Mesenchymal stem cell (in vitro differentiated cells and primary cell): ENCODE data around the gene INTS6L.

Source experiments
- DNase-seq: peaks from one replicate; pipeline ENCODE4 v3.0.0-alpha.2; 2013
- H2AFZ ChIP-seq: one replicate; pipeline ENCODE4 v1.6.1; 2013; ENCODE audit warnings: low read depth, mild to moderate bottlenecking, control low read depth, inconsistent platforms, low read length, moderate library complexity
- H2AK5ac ChIP-seq: 2 replicates; pipeline ENCODE4 v1.6.1; 2013; ENCODE audit warnings: low read length, moderate library complexity, mild to moderate bottlenecking, inconsistent platforms; ENCODE audit not compliant: severe bottlenecking
- H2BK120ac ChIP-seq: one replicate; pipeline ENCODE4 v1.6.1; 2013; ENCODE audit warnings: low read depth, mild to moderate bottlenecking, inconsistent platforms, low read length, moderate library complexity
- H2BK12ac ChIP-seq, 2 experiments: one replicate each; pipeline ENCODE4 v1.6.1; 2013; ENCODE audit warnings: inconsistent platforms in 2 of 2, low read length in 2 of 2, mild to moderate bottlenecking in 2 of 2, moderate library complexity in 2 of 2, control low read depth in 1 of 2
- H2BK15ac ChIP-seq: one replicate; pipeline ENCODE4 v1.6.1; 2013; ENCODE audit warnings: mild to moderate bottlenecking, low read depth, inconsistent platforms; ENCODE audit not compliant: poor library complexity, severe bottlenecking
- H2BK5ac ChIP-seq: 2 replicates; pipeline ENCODE4 v1.6.1; 2013; ENCODE audit warnings: low read depth, mild to moderate bottlenecking, low read length, control low read depth, inconsistent platforms; ENCODE audit not compliant: poor library complexity, severe bottlenecking
- H3K14ac ChIP-seq, 2 experiments: one replicate each; pipeline ENCODE4 v1.6.1; 2013; ENCODE audit warnings: inconsistent platforms in 2 of 2, low read length in 2 of 2, control low read depth in 1 of 2, mild to moderate bottlenecking in 1 of 2, moderate library complexity in 1 of 2
- H3K18ac ChIP-seq, 2 experiments: one replicate each; pipeline ENCODE4 v1.6.1; 2013; ENCODE audit warnings: inconsistent platforms in 2 of 2, low read length in 2 of 2, control low read depth in 1 of 2, low read depth in 1 of 2, mild to moderate bottlenecking in 1 of 2
- H3K23ac ChIP-seq, 2 experiments: one replicate each; pipeline ENCODE4 v1.6.1; 2013; ENCODE audit warnings: inconsistent platforms in 2 of 2, low read length in 2 of 2, mild to moderate bottlenecking in 2 of 2, moderate library complexity in 2 of 2, control low read depth in 1 of 2
- H3K27ac ChIP-seq: 2 replicates; pipeline ENCODE4 v1.5.1; 2013; ENCODE audit warnings: mild to moderate bottlenecking, moderate library complexity, low read length, control low read depth, inconsistent platforms; ENCODE audit not compliant: poor library complexity, severe bottlenecking
- H3K27me3 ChIP-seq, 2 experiments: 2 replicates each; pipeline versions ENCODE4 v1.6.1 to v1.7.0; 2013; ENCODE audit warnings: low read length in 2 of 2, mild to moderate bottlenecking in 2 of 2, moderate library complexity in 2 of 2, control low read depth in 1 of 2, inconsistent platforms in 1 of 2; ENCODE audit not compliant: control insufficient read depth in 1 of 2, insufficient read depth in 1 of 2
- H3K36me3 ChIP-seq, 2 experiments: 2 replicates each; pipeline versions ENCODE4 v1.6.1 to v1.7.0; 2013; ENCODE audit warnings: low read length in 2 of 2, control low read depth in 1 of 2, inconsistent platforms in 1 of 2, low read depth in 1 of 2, mild to moderate bottlenecking in 1 of 2; ENCODE audit not compliant: insufficient read depth in 2 of 2, control insufficient read depth in 1 of 2
- H3K4ac ChIP-seq, 2 experiments: one replicate each; pipeline ENCODE4 v1.6.1; 2013; ENCODE audit warnings: inconsistent platforms in 2 of 2, low read length in 2 of 2, mild to moderate bottlenecking in 2 of 2, moderate library complexity in 2 of 2, control low read depth in 1 of 2, low read depth in 1 of 2
- H3K4me1 ChIP-seq: 2 replicates; pipeline ENCODE4 v1.6.1; 2013; ENCODE audit warnings: low read depth, low read length, control low read depth; ENCODE audit not compliant: control insufficient read depth, insufficient read depth
- H3K4me2 ChIP-seq: 2 replicates; pipeline ENCODE4 v1.6.1; 2013; ENCODE audit warnings: low read length, mild to moderate bottlenecking, inconsistent platforms; ENCODE audit not compliant: poor library complexity, severe bottlenecking
- H3K4me3 ChIP-seq, 2 experiments: 2 replicates each; pipeline versions ENCODE4 v1.5.1 to v1.7.0; 2013; ENCODE audit warnings: low read length in 2 of 2, mild to moderate bottlenecking in 2 of 2, control low read depth in 1 of 2, low read depth in 1 of 2; ENCODE audit not compliant: insufficient read depth in 1 of 2
- H3K79me1 ChIP-seq: replicated peaks from 2 replicates; pipeline ENCODE4 v1.6.1; 2013; ENCODE audit warnings: mild to moderate bottlenecking, control low read depth, low read length, inconsistent platforms; ENCODE audit not compliant: poor library complexity, severe bottlenecking
- H3K9ac ChIP-seq: 2 replicates; pipeline ENCODE4 v1.7.0; 2013; ENCODE audit warnings: mild to moderate bottlenecking, low read length, moderate library complexity
- H3K9me3 ChIP-seq: 2 replicates; pipeline ENCODE4 v1.7.0; 2013; ENCODE audit warnings: mild to moderate bottlenecking, low read length; ENCODE audit not compliant: control insufficient read depth
- H4K8ac ChIP-seq: one replicate; pipeline ENCODE4 v1.6.1; 2013; ENCODE audit warnings: inconsistent platforms, mild to moderate bottlenecking, low read length, moderate library complexity
- H4K91ac ChIP-seq: one replicate; pipeline ENCODE4 v1.6.1; 2013; ENCODE audit warnings: mild to moderate bottlenecking, low read length, inconsistent platforms
- WGBS: methylation state at CpG from one replicate; pipeline ENCODE4 v1.1.7; 2013; ENCODE audit warnings: mixed read lengths; 5-methylcytosine and 5-hydroxymethylcytosine counted together

Gene INTS6L

GRCh38 chrX:135531813-135532212, 11.4 kb downstream of the INTS6L start:
- H2BK12ac ChIP-seq: no peak overlapping the region
- H3K18ac ChIP-seq: no peak overlapping the region
- H3K79me1 ChIP-seq: peaks cover 5% of the 10 kb centered on the region
- no peak overlapping the region for H3K4me3 ChIP-seq
- DNase-seq: no peak
- no peak overlapping the region for H3K14ac ChIP-seq
- H3K9ac ChIP-seq: no peak overlapping the region
- 100% methylated on average over 1 of the region's 1 CpG for WGBS
- H2BK120ac ChIP-seq: no peak overlapping the region
- H3K4me1 ChIP-seq: peaks cover 2% of the 10 kb centered on the region
- no peak overlapping the region for H3K4ac ChIP-seq
- no peak overlapping the region for H4K91ac ChIP-seq
- H2AFZ ChIP-seq: no peak overlapping the region
- no peak overlapping the region for H4K8ac ChIP-seq
- no peak overlapping the region for H2AK5ac ChIP-seq
- H3K4me2 ChIP-seq: no peak overlapping the region
- no peaks in the 10 kb centered on the region for H3K9me3 ChIP-seq
- no peak overlapping the region for H2BK5ac ChIP-seq
- H2BK15ac ChIP-seq: no peak overlapping the region
- H3K36me3 ChIP-seq: no peaks in the 10 kb centered on the region
- no peaks in the 10 kb centered on the region for H3K27me3 ChIP-seq
- no peak overlapping the region for H3K27ac ChIP-seq
- H3K23ac ChIP-seq: no peak overlapping the region

GRCh38 chrX:135535077-135535940, 14.8 kb downstream of the INTS6L start:
- Histone ChIP-seq H2BK120ac (no peak overlapping the region), H3K9me3 (no peaks in the 10 kb centered on the region), H3K4me2 (no peak overlapping the region), H3K18ac (no peak overlapping the region), H4K91ac (no peak overlapping the region), H3K36me3 (no peaks in the 10 kb centered on the region), H2BK15ac (no peak overlapping the region), H3K27me3 (no peaks in the 10 kb centered on the region), H3K23ac (no peak overlapping the region), H3K27ac (no peak overlapping the region), H2BK5ac (no peak overlapping the region), H3K4ac (no peak overlapping the region), H3K4me3 (no peak overlapping the region), H2AFZ (no peak overlapping the region), H2AK5ac (no peak overlapping the region), H3K79me1 (peaks cover 3% of the 10 kb centered on the region), H3K4me1 (peaks cover 2% of the 10 kb centered on the region), H2BK12ac (no peak overlapping the region), H3K14ac (no peak overlapping the region), H4K8ac (no peak overlapping the region), H3K9ac (no peak overlapping the region)
- peak; percentile 4 for DNase-seq
- WGBS: 100% methylated on average over 1 of the region's 1 CpG

- no peak overlapping the region for H3K14ac ChIP-seq
- H2AK5ac ChIP-seq: no peak overlapping the region
- no peak overlapping the region for H3K27ac ChIP-seq
- H3K4me3 ChIP-seq: no peak overlapping the region
- H3K9ac ChIP-seq: no peak overlapping the region
- H2BK120ac ChIP-seq: no peak overlapping the region
- H3K9me3 ChIP-seq: no peaks in the 10 kb centered on the region
- peaks cover 2% of the 10 kb centered on the region for H3K79me1 ChIP-seq
- H3K18ac ChIP-seq: no peak overlapping the region
- no peak overlapping the region for H2BK15ac ChIP-seq
- DNase-seq: no peak
- no peak overlapping the region for H4K91ac ChIP-seq
- H4K8ac ChIP-seq: no peak overlapping the region
- no peak overlapping the region for H3K23ac ChIP-seq
- no peaks in the 10 kb centered on the region for H3K27me3 ChIP-seq
- no peak overlapping the region for H3K4me2 ChIP-seq
- no peak overlapping the region for H2AFZ ChIP-seq
- H3K4ac ChIP-seq: no peak overlapping the region
- no peaks in the 10 kb centered on the region for H3K36me3 ChIP-seq
- peaks cover 2% of the 10 kb centered on the region for H3K4me1 ChIP-seq
- H2BK12ac ChIP-seq: no peak overlapping the region
- H2BK5ac ChIP-seq: no peak overlapping the region
These were observed 16.4 kb downstream of the INTS6L start for GRCh38 chrX:135536877-135537276.

- no peak overlapping the region for H3K4me2 ChIP-seq
- H2AFZ ChIP-seq: no peak overlapping the region
- H3K14ac ChIP-seq: no peak overlapping the region
- H2BK15ac ChIP-seq: no peak overlapping the region
- no peak for DNase-seq
- no peak overlapping the region for H2BK120ac ChIP-seq
- H3K36me3 ChIP-seq: no peaks in the 10 kb centered on the region
- H4K8ac ChIP-seq: no peak overlapping the region
- H3K18ac ChIP-seq: no peak overlapping the region
- H3K79me1 ChIP-seq: peaks cover 4% of the 10 kb centered on the region
- no peak overlapping the region for H3K4me3 ChIP-seq
- no peak overlapping the region for H3K9ac ChIP-seq
- H3K23ac ChIP-seq: no peak overlapping the region
- no peak overlapping the region for H2BK5ac ChIP-seq
- no peak overlapping the region for H4K91ac ChIP-seq
- no peak overlapping the region for H3K27ac ChIP-seq
- H3K4me1 ChIP-seq: no peaks in the 10 kb centered on the region
- H2AK5ac ChIP-seq: no peak overlapping the region
- no peak overlapping the region for H2BK12ac ChIP-seq
- no CpG with 5 or more reads among the region's 1 CpG for WGBS
- no peaks in the 10 kb centered on the region for H3K27me3 ChIP-seq
- H3K4ac ChIP-seq: no peak overlapping the region
- H3K9me3 ChIP-seq: no peaks in the 10 kb centered on the region
These were observed 20.9 kb downstream of the INTS6L start for GRCh38 chrX:135541351-135541750.
